ENCODE data around the gene TCERG1L. TPM values are rescaled to one million over a fixed set of nuclear protein-coding genes. Genes with fewer than 3 reads are reported as not detected.
"Not testable (repeated sequence)": the region's sequence is repeated elsewhere in the genome, so short reads cannot be mapped to it uniquely, and the experiment has no call there.

The TCERG1L gene
- total RNA-seq, 1 donor from 2014 or later, result 2.7 TPM

DNA sequence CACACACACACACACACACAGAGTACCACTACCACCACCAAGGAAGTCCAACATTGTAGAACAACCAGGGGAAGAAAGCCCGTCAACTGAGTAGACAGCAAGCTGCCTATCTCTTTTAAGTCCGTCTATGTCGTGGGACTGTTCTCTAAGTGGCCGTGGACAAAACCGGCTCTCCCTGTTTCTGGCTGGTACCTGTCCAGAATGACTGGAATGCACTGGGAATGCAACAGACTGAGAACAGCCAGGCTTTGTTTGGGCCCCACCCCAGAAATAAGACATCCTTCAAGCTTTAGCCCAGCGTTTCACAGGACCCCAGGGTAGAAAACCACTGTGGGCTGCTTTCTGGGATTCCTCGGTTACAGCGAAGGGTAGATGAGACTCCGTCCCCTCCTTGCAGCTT lies 203.6 kb downstream of the TCERG1L start:
- Mint-ChIP-seq H3K4me3 (no peak overlapping the region), H3K36me3 (peaks cover 11% of the 10 kb centered on the region), H3K27me3 (no peaks in the 10 kb centered on the region), H3K9me3 (no peaks in the 10 kb centered on the region), H3K4me1 (ENCODE audit: unreplicated experiment) (peaks cover 8% of the 10 kb centered on the region), H3K27ac (no peak overlapping the region)
- DNase-seq (ENCODE audit: extremely low spot score, unreplicated experiment), result no peak
- TF ChIP-seq, protein P1, sequence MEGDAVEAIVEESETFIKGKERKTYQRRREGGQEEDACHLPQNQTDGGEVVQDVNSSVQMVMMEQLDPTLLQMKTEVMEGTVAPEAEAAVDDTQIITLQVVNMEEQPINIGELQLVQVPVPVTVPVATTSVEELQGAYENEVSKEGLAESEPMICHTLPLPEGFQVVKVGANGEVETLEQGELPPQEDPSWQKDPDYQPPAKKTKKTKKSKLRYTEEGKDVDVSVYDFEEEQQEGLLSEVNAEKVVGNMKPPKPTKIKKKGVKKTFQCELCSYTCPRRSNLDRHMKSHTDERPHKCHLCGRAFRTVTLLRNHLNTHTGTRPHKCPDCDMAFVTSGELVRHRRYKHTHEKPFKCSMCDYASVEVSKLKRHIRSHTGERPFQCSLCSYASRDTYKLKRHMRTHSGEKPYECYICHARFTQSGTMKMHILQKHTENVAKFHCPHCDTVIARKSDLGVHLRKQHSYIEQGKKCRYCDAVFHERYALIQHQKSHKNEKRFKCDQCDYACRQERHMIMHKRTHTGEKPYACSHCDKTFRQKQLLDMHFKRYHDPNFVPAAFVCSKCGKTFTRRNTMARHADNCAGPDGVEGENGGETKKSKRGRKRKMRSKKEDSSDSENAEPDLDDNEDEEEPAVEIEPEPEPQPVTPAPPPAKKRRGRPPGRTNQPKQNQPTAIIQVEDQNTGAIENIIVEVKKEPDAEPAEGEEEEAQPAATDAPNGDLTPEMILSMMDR (conservative IDR thresholded peaks at IDR 0.05), result no peak

DNA sequence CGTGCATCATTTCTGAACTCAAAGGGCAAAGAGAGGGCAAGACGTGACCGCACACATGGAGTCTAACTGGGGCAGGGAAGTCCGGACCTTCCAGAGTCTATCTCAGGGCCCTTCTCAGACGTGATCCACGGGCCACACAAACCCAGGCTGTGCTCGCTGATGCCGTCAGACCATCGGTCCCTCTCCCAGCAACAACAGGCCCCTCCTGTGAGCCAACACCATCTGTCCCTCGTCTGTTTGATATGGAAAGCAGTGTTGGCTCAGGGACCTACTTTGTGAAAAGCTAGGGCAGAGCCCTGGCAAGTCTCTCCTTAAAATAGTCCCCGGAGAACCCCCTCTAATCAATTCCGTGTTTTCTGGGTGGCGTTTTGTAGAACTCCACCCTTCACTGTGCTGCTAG lies 208.8 kb downstream of the TCERG1L start:
- TF ChIP-seq, protein P1 (conservative IDR thresholded peaks at IDR 0.05), result no peak
- no peaks in the 10 kb centered on the region for H3K27me3 Mint-ChIP-seq
- H3K4me3 Mint-ChIP-seq, result no peak overlapping the region
- no peak for DNase-seq (ENCODE audit: extremely low spot score, unreplicated experiment)
- peaks cover 9% of the 10 kb centered on the region for H3K4me1 Mint-ChIP-seq (ENCODE audit: unreplicated experiment)
- H3K9me3 Mint-ChIP-seq, result no peaks in the 10 kb centered on the region
- peaks cover 5% of the 10 kb centered on the region for H3K36me3 Mint-ChIP-seq
- H3K27ac Mint-ChIP-seq, result no peak overlapping the region

DNA sequence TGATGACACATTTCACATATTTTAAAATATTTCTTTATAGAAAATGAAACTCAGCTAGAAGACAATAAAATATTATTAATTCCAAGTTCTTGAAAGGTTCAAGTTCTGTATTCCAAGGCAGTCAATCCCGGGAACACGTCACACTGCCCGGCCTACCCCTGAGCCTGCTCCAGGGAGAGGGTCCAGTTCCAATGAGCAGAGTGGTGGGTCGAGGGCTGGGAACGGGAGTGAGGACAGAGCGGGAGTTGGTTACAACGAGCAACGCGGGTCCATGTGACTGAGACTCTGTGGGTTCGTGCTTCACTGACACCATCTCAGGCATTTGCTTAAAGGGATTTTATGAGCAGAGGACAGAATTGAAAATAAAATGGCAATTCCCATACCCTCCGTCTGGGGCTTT lies 209.4 kb downstream of the TCERG1L start:
- no peak for DNase-seq (ENCODE audit: extremely low spot score, unreplicated experiment)
- no peak overlapping the region for H3K4me3 Mint-ChIP-seq
- no peak overlapping the region for H3K27ac Mint-ChIP-seq
- no peaks in the 10 kb centered on the region for H3K27me3 Mint-ChIP-seq
- peaks cover 9% of the 10 kb centered on the region for H3K4me1 Mint-ChIP-seq (ENCODE audit: unreplicated experiment)
- peaks cover 3% of the 10 kb centered on the region for H3K36me3 Mint-ChIP-seq
- no peaks in the 10 kb centered on the region for H3K9me3 Mint-ChIP-seq
- TF ChIP-seq, protein P1 (conservative IDR thresholded peaks at IDR 0.05), result no peak

DNA sequence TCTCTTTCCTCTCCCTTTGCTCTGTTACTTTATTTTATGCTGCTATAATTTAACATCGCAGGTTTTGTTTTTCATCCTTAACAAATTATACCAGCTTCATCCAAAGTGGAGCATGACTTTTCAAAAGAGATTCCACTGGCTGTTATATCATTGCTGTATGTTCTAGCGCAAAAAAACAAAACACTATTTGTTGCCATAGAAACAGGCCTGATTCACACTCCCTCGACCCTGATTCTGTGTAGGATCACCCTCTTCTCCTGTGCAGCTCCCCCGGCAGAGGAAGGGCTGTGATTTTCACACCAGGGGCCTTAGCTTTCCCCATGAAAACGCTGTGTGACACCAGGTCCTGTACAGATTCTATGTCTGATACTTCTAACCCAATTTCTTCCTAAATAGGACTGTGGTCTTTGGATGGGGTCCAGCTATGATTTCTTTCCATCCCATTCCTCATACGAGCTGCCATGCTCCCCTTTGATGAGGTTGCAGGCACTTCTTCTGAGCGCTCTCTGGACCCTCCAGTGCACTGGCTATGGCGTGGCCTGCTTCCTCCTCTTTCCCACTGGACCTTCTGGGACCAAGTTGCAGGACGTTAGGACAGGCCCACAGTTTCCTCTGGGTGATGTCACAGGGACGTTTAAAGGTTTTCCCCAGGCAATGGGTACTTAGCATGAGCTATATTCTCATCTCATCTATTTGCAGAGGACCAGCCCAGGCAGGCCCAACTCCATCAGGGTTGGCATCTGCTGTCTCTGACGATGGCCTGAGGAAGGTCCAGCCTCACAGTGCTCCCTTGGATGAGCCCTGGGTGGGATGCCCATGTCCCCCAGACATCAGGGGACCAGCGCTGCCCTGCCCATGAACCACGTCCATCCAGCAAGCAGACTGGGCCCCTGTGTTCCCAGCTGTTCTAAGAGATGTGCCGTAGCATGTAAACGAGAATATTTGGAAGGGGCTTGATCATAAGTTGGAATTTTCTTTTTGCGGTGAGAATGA lies 210.8 kb downstream of the TCERG1L start:
- DNase-seq (ENCODE audit: extremely low spot score, unreplicated experiment); H3K36me3 Mint-ChIP-seq; H3K4me1 Mint-ChIP-seq (ENCODE audit: unreplicated experiment); H3K4me3 Mint-ChIP-seq; H3K27me3 Mint-ChIP-seq; H3K9me3 Mint-ChIP-seq; H3K27ac Mint-ChIP-seq: not testable (repeated sequence)

DNA sequence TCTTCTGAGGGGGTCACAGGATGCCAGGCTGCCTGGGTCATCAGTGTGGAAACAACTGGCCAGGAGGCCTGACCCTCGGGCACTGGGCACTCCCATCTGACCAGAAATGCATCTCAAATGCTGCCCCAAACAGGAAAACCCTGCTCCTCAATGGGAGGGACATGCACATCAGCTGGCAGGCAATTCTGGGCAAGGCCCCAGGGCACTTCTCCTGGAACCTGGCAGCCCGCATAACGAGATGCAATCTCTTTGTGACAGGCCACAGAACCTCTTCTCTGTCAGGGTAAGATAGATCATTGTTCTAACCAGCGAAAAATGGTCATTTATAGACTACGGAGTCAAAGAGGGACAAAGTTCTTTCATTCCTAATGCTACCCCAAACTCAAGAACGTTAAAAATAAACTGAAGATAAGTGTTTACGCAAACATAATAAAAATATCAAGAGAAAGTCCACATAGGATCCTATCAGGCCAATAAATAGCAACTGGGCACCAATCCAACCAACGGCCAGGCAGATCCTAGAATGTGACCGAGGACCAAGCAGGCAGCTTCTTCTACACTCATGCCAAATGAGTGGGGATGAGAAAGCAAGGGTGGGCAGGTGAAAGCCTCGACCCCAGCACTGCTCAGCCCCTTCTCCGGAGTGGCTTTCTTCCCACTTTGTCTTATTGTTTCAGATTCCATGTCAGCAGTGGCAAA lies 212.3 kb downstream of the TCERG1L start:
- H3K4me3 Mint-ChIP-seq, result no peak overlapping the region
- TF ChIP-seq, protein P1 (conservative IDR thresholded peaks at IDR 0.05), result no peak
- DNase-seq (ENCODE audit: extremely low spot score, unreplicated experiment), result no peak
- H3K27me3 Mint-ChIP-seq, result no peaks in the 10 kb centered on the region
- peaks cover 4% of the 10 kb centered on the region for H3K36me3 Mint-ChIP-seq
- H3K9me3 Mint-ChIP-seq, result no peaks in the 10 kb centered on the region
- no peak overlapping the region for H3K27ac Mint-ChIP-seq
- H3K4me1 Mint-ChIP-seq (ENCODE audit: unreplicated experiment), result peaks cover 14% of the 10 kb centered on the region

Measured in type B pancreatic cell (in vitro differentiated cells).